Astrocyte (in vitro differentiated cells and primary cell): Measurements from ENCODE around the gene PHTF1. TPM values are rescaled to one million over a fixed set of nuclear protein-coding genes. Genes with fewer than 3 reads are reported as not detected.

Experiments used
- DNase-seq: peaks from one replicate; pipeline ENCODE4 v3.0.0-alpha.2; 2010; ENCODE audit warnings: low read depth
- FAIRE-seq: peaks from 2 replicates; lab custom pipeline; 2011; peaks lifted over from hg19 to GRCh38; lab: Jason Lieb, UNC
- H2AFZ ChIP-seq: 2 replicates; pipeline ENCODE4 v1.6.0; 2012; ENCODE audit warnings: low read depth, low read length, inconsistent platforms
- H3K27ac ChIP-seq: 2 replicates; pipeline ENCODE4 v1.5.1; 2011; ENCODE audit warnings: low read depth, low read length, inconsistent platforms
- H3K27me3 ChIP-seq: 2 replicates; pipeline ENCODE4 v1.6.0; 2011; ENCODE audit warnings: low read length, inconsistent platforms; ENCODE audit not compliant: insufficient read depth
- H3K36me3 ChIP-seq: 2 replicates; pipeline ENCODE4 v1.5.1; 2011; ENCODE audit warnings: low read length, inconsistent platforms; ENCODE audit not compliant: insufficient read depth
- H3K4me1 ChIP-seq: 2 replicates; pipeline ENCODE4 v1.5.1; 2011; ENCODE audit warnings: low read length, inconsistent platforms; ENCODE audit not compliant: insufficient read depth
- H3K4me2 ChIP-seq: 2 replicates; pipeline ENCODE4 v1.6.0; 2012; ENCODE audit warnings: low read length, inconsistent platforms
- H3K4me3 ChIP-seq: 2 replicates; pipeline ENCODE4 v1.5.1; 2011; ENCODE audit warnings: low read depth, mild to moderate bottlenecking, low read length, inconsistent platforms; ENCODE audit not compliant: insufficient read depth
- H3K79me2 ChIP-seq: 2 replicates; pipeline ENCODE4 v1.6.0; 2012; ENCODE audit warnings: mild to moderate bottlenecking, low read length, inconsistent platforms; ENCODE audit not compliant: insufficient read depth
- H3K9ac ChIP-seq: 2 replicates; pipeline ENCODE4 v1.6.0; 2012; ENCODE audit warnings: mild to moderate bottlenecking, low read length, inconsistent platforms
- H3K9me3 ChIP-seq: 2 replicates; pipeline ENCODE4 v1.5.1; 2012; ENCODE audit warnings: low read depth, mild to moderate bottlenecking, low read length, inconsistent platforms; ENCODE audit not compliant: insufficient read depth
- H4K20me1 ChIP-seq: 2 replicates; pipeline ENCODE4 v1.6.0; 2012; ENCODE audit warnings: low read length, inconsistent platforms; ENCODE audit not compliant: insufficient read depth
- H3K27ac Mint-ChIP-seq: one replicate; pipeline ENCODE4 v1.8.0; 2021; ENCODE audit warnings: mild to moderate bottlenecking, mixed read lengths; ENCODE audit not compliant: unreplicated experiment
- H3K27me3 Mint-ChIP-seq: one replicate; pipeline ENCODE4 v1.8.0; 2021; ENCODE audit warnings: low read depth, mixed read lengths; ENCODE audit not compliant: unreplicated experiment
- H3K36me3 Mint-ChIP-seq: one replicate; pipeline ENCODE4 v1.8.0; 2021; ENCODE audit warnings: low read depth, mixed read lengths; ENCODE audit not compliant: unreplicated experiment
- H3K4me1 Mint-ChIP-seq: one replicate; pipeline ENCODE4 v1.8.0; 2021; ENCODE audit warnings: low read depth, mixed read lengths; ENCODE audit not compliant: unreplicated experiment
- H3K4me3 Mint-ChIP-seq: one replicate; pipeline ENCODE4 v1.8.0; 2021; ENCODE audit warnings: mild to moderate bottlenecking, moderate library complexity, mixed read lengths; ENCODE audit not compliant: unreplicated experiment
- H3K9me3 Mint-ChIP-seq: one replicate; pipeline ENCODE4 v1.8.0; 2021; ENCODE audit warnings: mild to moderate bottlenecking, mixed read lengths; ENCODE audit not compliant: unreplicated experiment
- CTCF ChIP-seq: IDR thresholded peaks from 2 replicates; pipeline ENCODE4 v1.5.1; 2011; ENCODE audit warnings: low read depth, mild to moderate bottlenecking, inconsistent platforms, low read length, moderate library complexity; ENCODE audit not compliant: insufficient read depth
- EZH2 ChIP-seq: IDR thresholded peaks from 2 replicates; pipeline ENCODE4 v1.6.1; 2012; ENCODE audit warnings: mild to moderate bottlenecking, low read length, inconsistent platforms; ENCODE audit not compliant: insufficient read depth
- total RNA-seq: library from RNA; stranded (reverse); gene quantifications from 2 replicates; pipeline ENCODE4 v1.2.1, GENCODE V29; 2021

Gene PHTF1
- total RNA-seq, 1 donor from 2014 or later: 36.4 TPM

GRCh38 chr1:113788802-113789201 lies 29.5 kb upstream of the PHTF1 start:
- no peak for FAIRE-seq
- Histone ChIP-seq H3K4me2 (no peak overlapping the region), H3K9me3 (no peaks in the 10 kb centered on the region), H3K79me2 (peaks cover 88% of the 10 kb centered on the region), H3K9ac (no peak overlapping the region), H2AFZ (no peak overlapping the region), H3K36me3 (no peaks in the 10 kb centered on the region), H3K27ac (no peak overlapping the region), H4K20me1 (peaks cover 23% of the 10 kb centered on the region), H3K4me3 (no peak overlapping the region), H3K4me1 (peaks cover 6% of the 10 kb centered on the region), H3K27me3 (no peaks in the 10 kb centered on the region)
- no peak overlapping the region for H3K4me3 Mint-ChIP-seq
- H3K27ac Mint-ChIP-seq: no peak overlapping the region
- no peak for TF ChIP-seq CTCF
- no peak for TF ChIP-seq EZH2
- H3K9me3 Mint-ChIP-seq: no peaks in the 10 kb centered on the region
- no peaks in the 10 kb centered on the region for H3K27me3 Mint-ChIP-seq
- peaks cover 5% of the 10 kb centered on the region for H3K36me3 Mint-ChIP-seq
- peaks cover 15% of the 10 kb centered on the region for H3K4me1 Mint-ChIP-seq
- DNase-seq: no peak

GRCh38 chr1:113787663-113788062 lies 28.4 kb upstream of the PHTF1 start:
- no peak overlapping the region for H3K4me3 Mint-ChIP-seq
- DNase-seq: no peak

More at GRCh38 chr1:113787663-113788062, 28.4 kb upstream of the PHTF1 start:
- peaks cover 3% of the 10 kb centered on the region for H3K36me3 Mint-ChIP-seq
- Histone ChIP-seq H3K4me3 (no peak overlapping the region), H4K20me1 (peaks cover 23% of the 10 kb centered on the region), H3K9ac (no peak overlapping the region), H3K4me2 (no peak overlapping the region), H3K27ac (no peak overlapping the region), H3K36me3 (no peaks in the 10 kb centered on the region), H2AFZ (no peak overlapping the region), H3K9me3 (no peaks in the 10 kb centered on the region), H3K79me2 (peaks cover 91% of the 10 kb centered on the region), H3K27me3 (no peaks in the 10 kb centered on the region), H3K4me1 (peaks cover 5% of the 10 kb centered on the region)
- TF ChIP-seq CTCF: no peak
- no peak for TF ChIP-seq EZH2
- no peak for FAIRE-seq
- H3K27ac Mint-ChIP-seq: no peak overlapping the region
- peaks cover 22% of the 10 kb centered on the region for H3K4me1 Mint-ChIP-seq
- no peaks in the 10 kb centered on the region for H3K9me3 Mint-ChIP-seq
- H3K27me3 Mint-ChIP-seq: no peaks in the 10 kb centered on the region
